Hair follicle dermal papilla cell (primary cell): ENCODE data around the gene MAP1LC3B2. TPM values are rescaled to one million over a fixed set of nuclear protein-coding genes. Genes with fewer than 3 reads are reported as not detected.

ENCODE experiments used
- total RNA-seq: library from RNA; depleted of rRNA; stranded (reverse); fragments of >200 nt; gene quantifications from 2 replicates; pipeline ENCODE4 v1.2.3, GENCODE V29; 2012

The MAP1LC3B2 gene
- 0.36 and 0.49 TPM in 2 replicates for total RNA-seq

GRCh38 chr12:116559162-116559935 lies at the start of gene MAP1LC3B2:
Gene MAP1LC3B2 (plus strand): TSS chr12:116559381. CDS start chr12:116575943, 16,562 bp downstream.

Other genes starting within 250 kb of the MAP1LC3B2 start
- gene SPRING1, start 178.7 kb downstream of the MAP1LC3B2 start, total RNA-seq: 30.5 and 33.8 TPM in 2 replicates
- gene RNFT2, start 178.9 kb downstream of the MAP1LC3B2 start, total RNA-seq: 0.97 TPM in 2 replicates